GM12878 (cell line): ENCODE results near the gene CCRL2. TPM values are rescaled to one million over a fixed set of nuclear protein-coding genes. Genes with fewer than 3 reads are reported as not detected.

ENCODE experiments used
- ATF2 ChIP-seq: IDR thresholded peaks from 2 replicates; pipeline ENCODE4 v1.6.1; 2012; ENCODE audit warnings: low read length, inconsistent platforms
- BMI1 ChIP-seq: fragments of 450-650 bp; IDR thresholded peaks from 2 replicates; pipeline ENCODE4 v1.6.1; 2016; ENCODE audit warnings: mild to moderate bottlenecking, moderate library complexity, borderline replicate concordance
- CBFB ChIP-seq: IDR thresholded peaks from 2 replicates; pipeline ENCODE4 v1.6.1; 2016; ENCODE audit warnings: antibody characterized with exemption, low read depth
- CHD4 ChIP-seq: fragments of 200-600 bp; sonication (generic); IDR thresholded peaks from 2 replicates; pipeline ENCODE4 v1.6.1; 2016; ENCODE audit warnings: mild to moderate bottlenecking
- CREB1 ChIP-seq: IDR thresholded peaks from 2 replicates; pipeline ENCODE4 v1.6.1; 2012; ENCODE audit warnings: low read depth, mild to moderate bottlenecking, inconsistent platforms
- E4F1 ChIP-seq: fragments of 450-650 bp; IDR thresholded peaks from 2 replicates; pipeline ENCODE4 v1.6.1; 2018; ENCODE audit warnings: borderline replicate concordance, mild to moderate bottlenecking; ENCODE audit not compliant: partially characterized antibody
- EED ChIP-seq: sonication (generic); IDR thresholded peaks from 2 replicates; pipeline ENCODE4 v1.6.1; 2016; ENCODE audit warnings: antibody characterized with exemption, low read depth
- EP300 ChIP-seq, 2 experiments: fragments of 150-350 bp in 1 of 2; IDR thresholded peaks; 2 replicates each; pipeline ENCODE4 v1.6.1; 2011 to 2012; ENCODE audit warnings: low read depth in 2 of 2, low read length in 2 of 2, borderline replicate concordance in 1 of 2, improper control_type of control experiment in 1 of 2, inconsistent platforms in 1 of 2; ENCODE audit not compliant: control insufficient read depth in 1 of 2
- HDAC6 ChIP-seq: fragments of 200-600 bp; sonication (generic); IDR thresholded peaks from one replicate; pipeline ENCODE4 v1.8.0; 2017; ENCODE audit warnings: antibody characterized with exemption; ENCODE audit not compliant: unreplicated experiment
- MLLT1 ChIP-seq: fragments of 450-650 bp; IDR thresholded peaks from 2 replicates; pipeline ENCODE4 v1.6.1; 2016; ENCODE audit warnings: mild to moderate bottlenecking
- MTA2 ChIP-seq: fragments of 450-650 bp; IDR thresholded peaks from 2 replicates; pipeline ENCODE4 v1.6.1; 2016; ENCODE audit warnings: low read depth, mild to moderate bottlenecking, moderate library complexity
- NBN ChIP-seq: fragments of 450-650 bp; IDR thresholded peaks from 2 replicates; pipeline ENCODE4 v1.6.1; 2016
- NFIC ChIP-seq: IDR thresholded peaks from 2 replicates; pipeline ENCODE4 v1.6.1; 2012; ENCODE audit warnings: low read depth, mild to moderate bottlenecking, inconsistent platforms, low read length, moderate library complexity
- PKNOX1 ChIP-seq: fragments of 450-650 bp; IDR thresholded peaks from 2 replicates; pipeline ENCODE4 v1.6.1; 2016; ENCODE audit warnings: mild to moderate bottlenecking
- POU2F2 ChIP-seq: IDR thresholded peaks from 3 replicates; pipeline ENCODE4 v1.6.1; 2011; ENCODE audit warnings: low read depth, mild to moderate bottlenecking, low read length, borderline replicate concordance
- RB1 ChIP-seq: fragments of 450-650 bp; formaldehyde crosslinking; IDR thresholded peaks from 2 replicates; pipeline ENCODE4 v1.6.1; 2017; ENCODE audit warnings: mild to moderate bottlenecking, borderline replicate concordance
- SKIL ChIP-seq: fragments of 450-650 bp; IDR thresholded peaks from 2 replicates; pipeline ENCODE4 v1.6.1; 2017; ENCODE audit warnings: mild to moderate bottlenecking, low read depth, inconsistent platforms; ENCODE audit not compliant: poor library complexity, severe bottlenecking
- SMAD5 ChIP-seq: IDR thresholded peaks from 2 replicates; pipeline ENCODE4 v1.6.1; 2016; ENCODE audit warnings: antibody characterized with exemption, low read depth
- WRNIP1 ChIP-seq: IDR thresholded peaks from 2 replicates; pipeline ENCODE4 v1.6.1; 2011; ENCODE audit warnings: low read depth, low read length, improper control_type of control experiment, borderline replicate concordance
- polyA plus RNA-seq, 11 experiments: library from polyadenylated mRNA; depleted of rRNA in 4 of 11; unstranded in 6 of 11; stranded (reverse) in 5 of 11; fragments of >200 nt; fragmentation: Nextera tagmentation in 4 of 11; fragmentation: Illumina TruSeq in 1 of 11; extraction: Ambion mirVana in 4 of 11; extraction: Trizol in 1 of 11; gene quantifications; 1 replicate in 1 of 11; 2 replicates in 10 of 11; pipeline versions ENCODE4 v1.2.1 to v1.2.3, GENCODE V29; 2011 to 2016; ENCODE audit warnings: inconsistent platforms in 2 of 11, missing spikeins in 2 of 11, low read depth in 1 of 11
- total RNA-seq, 4 experiments: library from RNA; depleted of rRNA in 3 of 4; stranded (reverse); fragments of >200 nt in 3 of 4; fragmentation: Illumina TruSeq in 1 of 4; extraction: Trizol in 1 of 4; gene quantifications; 2 replicates each; pipeline versions ENCODE4 v1.2.1 to v1.2.3, GENCODE V29; 2013 to 2021

Gene CCRL2
- total and polyA plus RNA-seq, 10 of the 15 experiments (the other 5 are each of a cell fraction or from before 2014, with no cell fraction given): 0.04 to 2.5 (median 1.8) TPM

- no peak for TF ChIP-seq SKIL
- TF ChIP-seq CHD4: no peak
- no peak for TF ChIP-seq BMI1
- no peak for TF ChIP-seq E4F1
- peak; percentile 80; the same call in 1 of the 2 replicates for TF ChIP-seq NFIC
- no peak for TF ChIP-seq MLLT1
- TF ChIP-seq ATF2: peak; percentile 85
- TF ChIP-seq CREB1: peak; percentile 65
- TF ChIP-seq MTA2: peak; percentile 57
- no peak for TF ChIP-seq SMAD5
- 0 out of 2 replicates have a peak, but pooled peaks have one; percentile 23 for TF ChIP-seq CBFB
- peak; percentile 82 for TF ChIP-seq EED
- peak; percentile 59; the same call in 1 of the 3 replicates for TF ChIP-seq POU2F2
- TF ChIP-seq RB1: no peak
- peak; percentile 90 for TF ChIP-seq PKNOX1
- TF ChIP-seq EP300 (IDR thresholded peaks at IDR 0.05; ENCODE audit: borderline replicate concordance in 1 of 2, control insufficient read depth in 1 of 2, low read depth in 2 of 2, low read length in 2 of 2): peak; percentile 25 to 42; a peak in 1 of 4 replicates
- no peak for TF ChIP-seq HDAC6
- TF ChIP-seq NBN: no peak
- no peak for TF ChIP-seq WRNIP1
These were observed 47.1 kb upstream of the CCRL2 start (continued) for GRCh38 chr3:46359733-46360493.
